Tibial artery (tissue), 4 donors: Measurements from ENCODE around the gene LRIG1.

ENCODE experiments used
- DNase-seq, 2 donors: peaks; one replicate each; pipeline ENCODE4 v3.0.0-alpha.2; 2019
- H3K27ac ChIP-seq, 2 donors: fragments of 200-600 bp; sonication (generic) in 1 of 2; 1 replicate in 1 of 2; 2 replicates in 1 of 2; pipeline ENCODE4 v1.5.1; 2018 to 2019; ENCODE audit warnings: mild to moderate bottlenecking in 1 of 2
- H3K27me3 ChIP-seq, 2 donors: fragments of 200-600 bp; sonication (generic) in 1 of 2; one replicate each; pipeline versions ENCODE4 v1.5.1 to v1.6.0; 2016 to 2019
- H3K36me3 ChIP-seq, 3 donors: fragments of 200-600 bp; sonication (generic) in 2 of 3; one replicate each; pipeline ENCODE4 v1.5.1; 2016 to 2019; ENCODE audit warnings: mild to moderate bottlenecking in 2 of 3
- H3K4me1 ChIP-seq, 4 donors: fragments of 200-600 bp; sonication (generic) in 2 of 4; 1 replicate in 3 of 4; 2 replicates in 1 of 4; pipeline ENCODE4 v1.5.1; 2016 to 2019
- H3K4me3 ChIP-seq, 2 donors: fragments of 200-600 bp; sonication (generic) in 1 of 2; 1 replicate in 1 of 2; 2 replicates in 1 of 2; pipeline ENCODE4 v1.5.1; 2018 to 2019; ENCODE audit warnings: mild to moderate bottlenecking in 2 of 2
- H3K9me3 ChIP-seq, 3 donors: fragments of 200-600 bp; sonication (generic) in 1 of 3; one replicate each; pipeline ENCODE4 v1.5.1; 2016 to 2019
- CTCF ChIP-seq, 2 experiments: fragments of 200-600 bp in 1 of 2; fragments of 450-650 bp in 1 of 2; IDR thresholded peaks; one replicate each; pipeline ENCODE4 v1.5.1; 2017 to 2019; ENCODE audit warnings: antibody characterized with exemption in 2 of 2, mild to moderate bottlenecking in 1 of 2, moderate library complexity in 1 of 2
- intact Hi-C: fragments of 100-400 bp; cut with DNase I; formaldehyde crosslinking; loops from one replicate; pipeline ENCODE4 v1.15.0; 2023; ENCODE audit warnings: low total_unique reads

LRIG1 gene

GRCh38 chr3:66473181-66473580, 27.6 kb downstream of the LRIG1 start:
- no peaks in the 10 kb centered on the region for H3K36me3 ChIP-seq
- DNase-seq: no peak
- TF ChIP-seq CTCF (IDR thresholded peaks at IDR 0.05): peak in 1 of 2 experiments; percentile 10
- H3K27me3 ChIP-seq: no peaks in the 10 kb centered on the region
- no peaks in the 10 kb centered on the region for H3K9me3 ChIP-seq
- peaks cover 0 to 98% (median 60%) of the 10 kb centered on the region in 4 donors for H3K4me1 ChIP-seq
- peak overlapping the region; percentile 63 to 64 for H3K27ac ChIP-seq
- intact Hi-C loops: no loop called here
- peak overlapping the region; percentile 12 to 23 for H3K4me3 ChIP-seq

GRCh38 chr3:66472313-66473134, 28.3 kb downstream of the LRIG1 start:
- no peaks in the 10 kb centered on the region for H3K36me3 ChIP-seq
- intact Hi-C loops: no loop called here
- DNase-seq: no peak
- H3K4me1 ChIP-seq: peaks cover 0 to 98% (median 59%) of the 10 kb centered on the region in 4 donors
- H3K9me3 ChIP-seq: no peaks in the 10 kb centered on the region
- peak overlapping the region; percentile 63 to 64 for H3K27ac ChIP-seq
- H3K4me3 ChIP-seq: peak overlapping the region; percentile 12 to 23
- H3K27me3 ChIP-seq: no peaks in the 10 kb centered on the region
- TF ChIP-seq CTCF (IDR thresholded peaks at IDR 0.05): no peak

GRCh38 chr3:66470956-66471686, 29.7 kb downstream of the LRIG1 start:
- Histone ChIP-seq H3K27ac (no peak overlapping the region), H3K9me3 (no peaks in the 10 kb centered on the region), H3K36me3 (no peaks in the 10 kb centered on the region), H3K27me3 (no peaks in the 10 kb centered on the region), H3K4me3 (no peak overlapping the region), H3K4me1 (peaks cover 0 to 96% (median 47%) of the 10 kb centered on the region in 4 donors)
- intact Hi-C loops: no loop called here
- no peak for DNase-seq
- no peak for TF ChIP-seq CTCF (IDR thresholded peaks at IDR 0.05)

- H3K4me1 ChIP-seq: peaks cover 0 to 96% (median 40%) of the 10 kb centered on the region in 4 donors
- H3K27me3 ChIP-seq: no peaks in the 10 kb centered on the region
- no peaks in the 10 kb centered on the region for H3K9me3 ChIP-seq
- H3K27ac ChIP-seq: no peak overlapping the region
- TF ChIP-seq CTCF (IDR thresholded peaks at IDR 0.05): no peak
- intact Hi-C loops: no loop called here
- no peak overlapping the region for H3K4me3 ChIP-seq
- DNase-seq: no peak
- no peaks in the 10 kb centered on the region for H3K36me3 ChIP-seq
These were observed 30.5 kb downstream of the LRIG1 start for GRCh38 chr3:66470285-66470684.

GRCh38 chr3:66469220-66469640, 31.6 kb downstream of the LRIG1 start:
- Histone ChIP-seq H3K4me3 (no peak overlapping the region), H3K9me3 (no peaks in the 10 kb centered on the region), H3K27ac (no peak overlapping the region), H3K27me3 (no peaks in the 10 kb centered on the region), H3K4me1 (peaks cover 0 to 96% (median 37%) of the 10 kb centered on the region in 4 donors), H3K36me3 (no peaks in the 10 kb centered on the region)
- no peak for TF ChIP-seq CTCF (IDR thresholded peaks at IDR 0.05)
- no peak for DNase-seq
- intact Hi-C loops: no loop called here
